Fibroblast of peridontal ligament (primary cell): Measurements from ENCODE around the gene CBLN1.
A peak's percentile ranks its signal among the peaks of the same experiment; 100 is the strongest.

Experiments used
- DNase-seq: peaks from one replicate; pipeline ENCODE4 v3.0.0-alpha.2; 2010; ENCODE audit errors: extremely low read depth

The CBLN1 gene

GRCh38 chr16:49281480-49281842 lies at the start of gene CBLN1:
TSS of gene CBLN1 (minus strand) at chr16:49281838. CDS start at chr16:49281465, 373 bp downstream.
- DNase-seq = no peak

GRCh38 chr16:49330562-49331201 lies 49.0 kb upstream of the CBLN1 start:
- DNase-seq = no peak

GRCh38 chr16:49328325-49328724 lies 46.7 kb upstream of the CBLN1 start:
- no peak for DNase-seq

DNA sequence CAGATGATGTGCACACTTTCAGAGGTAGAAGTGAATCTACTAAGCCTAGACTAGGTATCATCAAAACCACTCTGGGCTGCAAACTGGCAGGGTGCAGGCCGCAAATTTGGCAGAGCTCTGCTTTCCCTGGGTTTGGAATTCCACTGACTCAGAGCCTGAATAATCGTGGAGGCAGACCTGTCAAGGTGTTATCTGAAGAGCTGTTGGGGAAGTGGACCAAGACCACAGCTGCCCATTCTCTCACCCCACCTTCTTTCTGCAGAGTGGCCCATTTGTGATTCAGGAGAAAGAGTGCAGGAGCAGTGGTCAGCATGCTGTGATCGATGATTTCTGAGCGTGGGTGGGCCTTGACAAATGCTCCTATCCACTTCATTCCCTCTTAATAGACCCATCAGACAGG lies 45.8 kb upstream of the CBLN1 start:
- no peak for DNase-seq

DNA sequence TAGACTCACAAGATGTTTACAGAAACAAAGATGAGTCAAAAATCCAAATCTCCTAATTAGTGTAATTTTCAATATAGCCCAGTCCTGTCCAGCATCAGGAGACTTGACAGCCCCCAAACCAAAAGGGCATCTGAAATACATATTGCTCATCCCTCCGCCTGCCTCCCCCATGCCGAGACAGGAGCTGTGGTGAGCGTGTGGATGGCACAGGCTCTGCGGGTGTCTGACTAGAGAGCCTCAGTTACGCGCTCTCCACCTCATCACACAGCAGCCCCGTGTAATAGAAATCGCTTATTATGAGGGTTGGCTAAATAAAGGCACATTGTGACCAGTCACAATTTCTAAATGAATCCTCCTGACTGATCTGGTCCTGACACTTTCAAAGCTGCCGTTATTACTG lies 43.1 kb upstream of the CBLN1 start:
- DNase-seq = no peak

DNA sequence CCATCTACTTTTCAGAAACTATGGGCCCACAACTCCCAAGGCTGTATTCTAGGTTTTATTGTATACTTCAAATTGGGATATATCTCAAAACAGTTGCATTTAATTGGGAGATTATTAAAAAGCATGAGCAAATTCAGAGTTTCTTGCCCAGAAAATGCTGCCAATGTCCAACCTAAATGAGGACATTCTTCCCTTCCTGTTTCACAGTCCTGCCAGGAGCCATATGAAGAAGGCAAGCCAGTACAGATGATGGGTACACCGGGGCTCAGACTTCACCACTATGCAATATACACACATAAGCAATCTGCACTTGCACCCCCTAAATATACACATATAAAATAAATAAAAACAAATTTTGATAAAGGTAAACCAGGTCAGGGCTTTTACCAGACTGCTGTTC lies 34.0 kb upstream of the CBLN1 start:
- no peak for DNase-seq

- DNase-seq = no peak
Measured at GRCh38 chr16:49312389-49312985, 30.8 kb upstream of the CBLN1 start.

DNA sequence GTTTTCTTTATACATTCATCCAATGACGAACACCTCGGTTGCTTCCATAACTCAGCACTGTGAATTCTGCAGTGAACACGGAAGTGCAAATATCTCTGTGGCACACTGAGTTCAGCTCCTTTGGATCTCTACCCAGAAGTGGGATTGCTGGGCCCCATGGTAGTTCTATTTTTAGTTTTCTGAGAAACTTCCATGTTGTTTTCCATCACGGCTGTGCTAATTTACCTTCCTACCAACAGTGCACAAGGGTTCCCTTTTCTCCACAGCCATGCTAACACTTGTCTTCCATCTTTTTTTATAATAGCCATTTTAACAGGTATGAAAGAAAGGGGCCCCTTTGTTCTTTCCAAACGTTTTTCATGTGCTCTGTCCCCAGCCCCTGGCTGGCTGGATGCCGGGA lies 30.2 kb upstream of the CBLN1 start:
- no peak for DNase-seq

DNA sequence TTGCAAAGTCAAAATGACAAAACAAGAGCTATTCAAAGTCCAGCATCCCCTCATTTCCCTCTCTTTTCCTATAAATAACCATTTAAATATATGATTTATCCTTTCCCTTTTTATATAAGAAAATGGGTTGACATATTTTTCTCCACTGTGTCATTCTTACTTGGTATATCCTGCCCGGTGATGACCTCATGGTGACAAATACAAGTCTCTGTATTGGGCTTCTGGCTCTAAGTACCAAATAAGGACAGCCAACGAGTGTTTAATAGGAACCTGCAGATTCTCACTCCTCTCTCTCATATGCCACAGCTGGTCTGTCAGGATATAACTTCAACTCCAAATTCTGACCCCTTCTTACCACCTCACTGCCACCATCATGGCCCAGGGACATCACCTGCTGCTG lies 25.5 kb upstream of the CBLN1 start:
- DNase-seq = no peak

DNA sequence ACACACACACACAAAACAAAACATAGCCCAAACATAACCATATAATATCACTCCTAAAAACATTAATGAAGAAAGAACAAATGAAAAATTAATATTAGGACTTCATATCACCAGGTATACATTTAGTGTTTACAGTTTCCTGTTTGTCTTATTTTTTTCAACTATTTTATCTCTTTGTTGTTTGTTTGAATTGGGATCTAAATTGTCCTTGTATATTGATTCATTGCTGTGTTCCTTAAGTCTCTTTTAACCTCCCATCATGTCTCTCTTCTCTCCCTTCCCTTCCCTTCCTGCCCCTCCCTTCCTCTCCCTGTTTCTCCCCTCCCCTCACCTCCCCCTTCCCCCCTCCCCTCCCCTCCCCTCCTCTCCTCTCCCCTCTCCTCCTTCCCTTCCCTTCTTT lies 23.8 kb upstream of the CBLN1 start:
- DNase-seq = no peak

- DNase-seq = no peak
Measured at GRCh38 chr16:49292413-49292812, 10.8 kb upstream of the CBLN1 start.

- DNase-seq = no peak
Measured at GRCh38 chr16:49287572-49287971, 5.9 kb upstream of the CBLN1 start.

DNA sequence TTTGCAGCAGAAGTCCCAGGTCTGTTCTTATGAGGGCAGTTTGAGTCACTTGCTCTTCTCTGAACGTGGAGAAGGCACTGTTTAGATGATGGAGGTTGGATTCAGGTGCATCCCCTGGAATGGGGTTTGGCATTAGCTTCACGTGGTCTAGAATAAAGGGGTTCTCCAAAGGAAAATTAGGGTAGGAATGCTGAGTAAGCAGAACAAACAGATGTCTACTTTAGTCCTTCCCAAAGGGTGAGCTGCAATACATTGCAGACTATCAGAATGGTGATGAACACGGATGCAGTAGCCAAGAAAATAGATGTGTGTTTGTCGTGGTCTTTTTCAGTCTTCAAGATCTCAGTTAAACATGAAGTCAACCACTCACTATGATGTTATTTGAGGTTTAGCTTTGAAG lies 3.3 kb upstream of the CBLN1 start:
- no peak for DNase-seq

DNA sequence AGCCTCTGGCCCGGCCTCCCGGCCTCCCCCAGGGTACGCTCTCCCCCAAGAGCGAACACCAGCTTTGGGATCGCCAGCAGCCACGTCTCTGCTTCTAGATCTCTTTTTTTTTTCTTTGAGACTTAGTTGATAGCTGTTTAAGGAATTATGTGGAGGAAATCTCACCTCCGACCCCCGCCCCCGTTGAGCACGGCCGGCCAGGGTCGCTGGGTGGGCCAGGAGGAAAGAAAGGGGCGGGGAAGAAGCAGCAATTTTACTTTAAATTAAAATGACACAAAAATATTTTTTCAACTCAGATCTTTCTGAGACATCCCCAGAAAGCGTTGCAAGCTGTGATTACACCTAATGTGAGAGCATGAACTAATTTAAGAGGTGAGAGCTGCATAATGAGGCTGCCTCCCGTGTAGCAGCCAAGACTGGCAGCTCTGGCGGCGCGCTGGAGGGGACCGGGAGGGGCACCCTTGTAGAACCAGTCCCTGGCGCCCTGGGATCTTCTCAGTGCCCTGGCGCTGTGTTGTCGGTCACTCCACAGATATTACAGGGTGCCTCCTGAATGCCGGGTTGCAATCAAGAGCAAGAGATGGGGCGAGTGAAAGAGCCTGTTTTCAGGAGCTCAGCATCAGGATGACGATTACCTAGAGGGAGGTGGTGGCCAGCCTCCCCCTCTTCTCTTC lies 1.9 kb upstream of the CBLN1 start:
- no peak for DNase-seq

DNA sequence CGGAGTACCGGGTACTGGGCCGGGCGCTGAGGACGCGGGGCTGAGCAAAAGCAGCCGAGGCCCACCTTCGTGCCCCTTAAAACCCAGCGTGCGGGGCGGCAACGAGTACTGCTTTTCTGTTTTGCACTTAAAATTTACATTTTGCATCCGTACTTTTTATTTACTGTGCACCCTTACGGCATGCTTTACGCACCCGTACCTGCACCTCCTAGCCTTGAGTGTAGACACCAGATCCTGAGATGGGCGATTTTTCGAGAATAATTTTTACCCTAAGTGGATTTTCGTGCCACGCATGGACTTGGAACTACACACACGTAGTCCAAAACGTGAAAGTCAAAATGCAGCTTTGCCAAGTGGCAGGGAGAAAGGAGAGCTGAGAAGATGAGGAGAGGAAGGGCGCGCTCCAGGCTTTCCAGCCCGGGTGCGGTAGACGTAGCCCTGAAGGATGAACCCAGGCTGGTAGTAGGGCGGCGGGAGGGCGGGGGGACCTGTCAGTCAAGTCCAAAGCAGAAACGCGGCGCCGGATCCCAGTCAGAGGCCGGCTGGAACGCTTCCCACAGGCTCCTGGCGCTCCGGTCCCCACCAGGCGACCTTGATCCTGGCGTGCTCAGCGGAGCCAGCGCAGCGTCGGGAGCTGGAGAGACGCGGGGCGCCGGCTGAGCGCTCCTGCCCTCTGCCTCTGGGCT lies 1.2 kb upstream of the CBLN1 start:
- peak; percentile 1 for DNase-seq

DNA sequence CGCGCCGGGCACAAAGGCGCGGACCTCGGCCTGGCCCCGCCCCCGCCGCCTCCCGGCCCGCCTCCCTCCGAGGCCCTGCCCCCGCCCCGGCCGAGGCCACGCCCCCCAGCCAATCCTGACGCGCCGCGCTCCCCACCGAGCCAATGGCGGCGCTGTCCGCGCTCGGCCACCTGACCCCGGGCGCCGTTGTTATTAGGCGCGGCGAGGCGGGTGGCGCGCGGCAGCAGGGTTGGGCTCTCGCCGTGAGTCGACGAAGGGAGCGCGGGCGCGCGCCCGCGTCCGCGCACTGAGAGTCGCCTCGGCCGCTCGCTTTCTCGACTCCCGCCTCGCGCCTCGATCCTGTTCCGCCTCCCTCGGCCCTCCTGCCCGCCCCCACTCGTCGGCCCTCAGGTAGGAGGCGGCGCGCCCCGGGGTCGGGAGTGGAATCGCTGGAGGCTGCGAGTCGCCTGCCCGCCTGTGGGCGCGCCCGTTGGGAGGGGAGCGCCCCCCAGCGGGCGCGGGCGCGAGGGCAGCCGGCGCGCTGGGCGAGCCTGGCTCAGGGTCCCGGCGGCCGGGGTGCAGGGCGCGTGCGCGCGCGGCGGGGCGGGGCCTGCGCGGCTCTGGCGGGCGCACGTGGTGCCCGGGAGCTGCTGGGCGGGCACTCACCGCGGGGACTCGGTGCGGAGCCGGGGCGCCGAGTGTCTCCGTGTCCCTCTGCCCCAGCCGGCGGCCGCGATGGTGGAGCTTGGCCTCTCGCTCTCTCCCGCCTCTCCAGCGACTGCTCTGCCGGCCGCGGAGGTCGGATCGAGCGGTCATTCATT lies 405 bp upstream of the CBLN1 start:
- DNase-seq = no peak

- DNase-seq = no peak
Measured at GRCh38 chr16:49280841-49281371, 732 bp downstream of the CBLN1 start.

- no peak for DNase-seq
Measured at GRCh38 chr16:49280105-49280741, 1.4 kb downstream of the CBLN1 start.

GRCh38 chr16:49278944-49279725 lies 2.5 kb downstream of the CBLN1 start:
- DNase-seq = no peak

- no peak for DNase-seq
Measured at GRCh38 chr16:49278567-49278827, 3.1 kb downstream of the CBLN1 start.
